Stimulated activated CD8-positive, alpha-beta memory T cell treated with anti-CD3 and anti-CD28 coated beads, Interleukin-7, amount 100 ng/mL, for 1 hour (primary cell): Measurements from ENCODE around the gene EP300.
"Not testable (repeated sequence)": the region's sequence is repeated elsewhere in the genome, so short reads cannot be mapped to it uniquely, and the experiment has no call there.

Experiments used
- DNase-seq, 2 donors: peaks; one replicate each; pipeline ENCODE4 v3.0.0-alpha.2; 2020; ENCODE audit warnings: low read depth in 2 of 2

Gene EP300

GRCh38 chr22:41152902-41153301, 60.5 kb downstream of the EP300 start:
- DNase-seq: no peak

- DNase-seq: no peak
Observed at GRCh38 chr22:41157083-41157482, 64.7 kb downstream of the EP300 start.

GRCh38 chr22:41169157-41169556, 76.8 kb downstream of the EP300 start:
- DNase-seq: no peak

GRCh38 chr22:41171996-41172395, 79.6 kb downstream of the EP300 start:
- no peak for DNase-seq

GRCh38 chr22:41175546-41175945, 83.2 kb downstream of the EP300 start:
- no peak for DNase-seq

GRCh38 chr22:41177040-41177621, 84.7 kb downstream of the EP300 start:
- DNase-seq: no peak

- DNase-seq: no peak
Observed at GRCh38 chr22:41177622-41178424, 85.4 kb downstream of the EP300 start.

GRCh38 chr22:41178425-41178975, 86.1 kb downstream of the EP300 start:
- DNase-seq: no peak

GRCh38 chr22:41180362-41180761, 88.0 kb downstream of the EP300 start:
- DNase-seq: not testable (repeated sequence)

GRCh38 chr22:41180926-41181325, 88.5 kb downstream of the EP300 start:
- DNase-seq: no peak

- DNase-seq: no peak
Observed at GRCh38 chr22:41181349-41182241, 89.2 kb downstream of the EP300 start.

- DNase-seq: no peak
Observed at GRCh38 chr22:41184679-41185078, 92.3 kb downstream of the EP300 start.

GRCh38 chr22:41191467-41191866, 99.1 kb downstream of the EP300 start:
- no peak for DNase-seq

- DNase-seq: no peak
Observed at GRCh38 chr22:41193829-41194228, 101.4 kb downstream of the EP300 start.

GRCh38 chr22:41197038-41197972, 104.9 kb downstream of the EP300 start:
- peak; percentile 59 to 72 for DNase-seq

- peak in 1 of 2 donors; percentile 7 for DNase-seq
Observed at GRCh38 chr22:41198027-41198580, 105.7 kb downstream of the EP300 start.

GRCh38 chr22:41201141-41201540, 108.7 kb downstream of the EP300 start:
- DNase-seq: no peak

- DNase-seq: no peak
Observed at GRCh38 chr22:41203118-41203517, 110.7 kb downstream of the EP300 start.

- DNase-seq: no peak
Observed at GRCh38 chr22:41204066-41204465, 111.7 kb downstream of the EP300 start.
